ENCODE data around the gene FBXW11. TPM values are rescaled to one million over a fixed set of nuclear protein-coding genes. Genes with fewer than 3 reads are reported as not detected.
"Not testable (repeated sequence)": the region's sequence is repeated elsewhere in the genome, so short reads cannot be mapped to it uniquely, and the experiment has no call there.

The FBXW11 gene
- total and polyA plus RNA-seq, 10 of the 15 experiments (the other 5 are each of a cell fraction or from before 2014, with no cell fraction given), result 4.3 to 61.5 (median 40.0) TPM

DNA sequence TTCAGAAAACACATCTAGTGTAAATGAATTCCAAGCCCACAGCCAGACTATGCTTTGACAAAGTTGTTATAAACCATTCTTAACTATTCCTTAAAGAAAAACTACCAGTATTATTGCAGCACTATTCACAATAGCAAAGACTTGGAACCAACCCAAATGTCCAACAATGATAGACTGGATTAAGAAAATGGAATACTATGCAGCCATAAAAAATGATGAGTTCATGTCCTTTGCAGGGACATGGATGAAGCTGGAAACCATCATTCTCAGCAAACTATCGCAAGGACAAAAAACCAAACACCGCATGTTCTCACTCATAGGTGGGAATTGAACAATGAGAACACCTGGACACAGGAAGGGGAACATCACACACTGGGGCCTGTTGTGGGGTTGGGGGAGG, 120.4 kb downstream of the FBXW11 start:
- H3K9ac ChIP-seq (ENCODE audit: control insufficient read depth, insufficient read depth, low read length); H3K9me3 ChIP-seq (replicated peaks; ENCODE audit: control insufficient read depth, insufficient read depth, low read length); H3K27me3 ChIP-seq (replicated peaks in 1 of 2; ENCODE audit: control insufficient read depth in 2 of 2, insufficient read depth in 2 of 2, low read length in 1 of 2); H3K27ac ChIP-seq (ENCODE audit: control insufficient read depth, insufficient read depth); H3K4me1 ChIP-seq (ENCODE audit: control insufficient read depth, insufficient read depth, low read length); SMC1A ChIA-PET (ENCODE audit: uncharacterized antibody, unreplicated experiment); H4K20me1 ChIP-seq (ENCODE audit: control insufficient read depth, insufficient read depth); intact Hi-C loops (cut with micrococcal nuclease; ENCODE audit: unreplicated experiment); H2AFZ ChIP-seq (ENCODE audit: control insufficient read depth, low read depth, low read length); ATAC-seq; H3K4me3 ChIP-seq; RAD21 ChIA-PET (ENCODE audit: unreplicated experiment); CTCF ChIA-PET; BruUV-seq (replicated peaks); DNase-seq (ENCODE audit: low read depth, low spot score); in situ Hi-C loops (cut with MboI); H3K4me2 ChIP-seq (ENCODE audit: control insufficient read depth, insufficient read depth); POLR2A ChIA-PET; H3K79me2 ChIP-seq (ENCODE audit: control insufficient read depth, insufficient read depth, low read length): not testable (repeated sequence)
- peaks cover 0 to 20% of the 10 kb centered on the region in 2 experiments; a peak in 2 of 4 replicates for H3K36me3 ChIP-seq (ENCODE audit: control insufficient read depth in 2 of 2, insufficient read depth in 2 of 2, low read length in 1 of 2)
- 100% methylated on average over 1 of the region's 2 CpGs for WGBS (ENCODE audit: insufficient coverage, insufficient replicate concordance, low lambda C conversion rate, missing lambda C conversion rate)
- peak; percentile 95 for FAIRE-seq

DNA sequence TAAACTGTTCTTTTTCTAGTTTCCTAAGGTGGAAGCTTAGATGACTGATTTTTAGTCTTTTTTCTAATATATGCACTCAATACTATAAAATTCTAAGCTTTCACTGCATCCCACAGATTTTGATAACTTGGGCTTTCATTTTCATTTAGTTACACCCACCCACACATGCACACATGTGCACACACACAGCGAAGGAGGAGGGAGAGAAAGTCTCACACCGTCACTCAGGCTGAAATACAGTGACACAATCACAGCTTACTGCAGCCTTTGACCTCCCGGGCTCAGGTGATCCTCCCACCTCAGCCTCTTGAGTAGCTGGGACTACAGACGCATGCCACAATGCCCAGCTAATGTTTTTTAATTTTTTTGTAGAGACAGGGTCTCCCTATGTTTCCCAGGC, 124.3 kb downstream of the FBXW11 start:
- ATAC-seq (no peak), FAIRE-seq (no peak), DNase-seq (ENCODE audit: low read depth, low spot score) (no peak)
- intact Hi-C loops (cut with micrococcal nuclease; ENCODE audit: unreplicated experiment), result no loop called here
- Histone ChIP-seq H3K4me3 (no peak overlapping the region), H3K27me3 (replicated peaks in 1 of 2; ENCODE audit: control insufficient read depth in 2 of 2, insufficient read depth in 2 of 2, low read length in 1 of 2) (no peaks in the 10 kb centered on the region), H3K27ac (ENCODE audit: control insufficient read depth, insufficient read depth) (no peak overlapping the region), H3K9me3 (replicated peaks; ENCODE audit: control insufficient read depth, insufficient read depth, low read length) (no peaks in the 10 kb centered on the region), H3K79me2 (ENCODE audit: control insufficient read depth, insufficient read depth, low read length) (no peaks in the 10 kb centered on the region), H2AFZ (ENCODE audit: control insufficient read depth, low read depth, low read length) (no peak overlapping the region), H4K20me1 (ENCODE audit: control insufficient read depth, insufficient read depth) (no peaks in the 10 kb centered on the region), H3K9ac (ENCODE audit: control insufficient read depth, insufficient read depth, low read length) (no peak overlapping the region), H3K4me1 (ENCODE audit: control insufficient read depth, insufficient read depth, low read length) (no peaks in the 10 kb centered on the region), H3K4me2 (ENCODE audit: control insufficient read depth, insufficient read depth) (no peak overlapping the region), H3K36me3 (ENCODE audit: control insufficient read depth in 2 of 2, insufficient read depth in 2 of 2, low read length in 1 of 2) (peaks cover 0 to 13% of the 10 kb centered on the region in 2 experiments; a peak in 3 of 4 replicates)
- BruUV-seq (replicated peaks), result no TSS peak
- whole genome bisulfite sequencing (ENCODE audit: insufficient coverage, insufficient replicate concordance, low lambda C conversion rate, missing lambda C conversion rate), result 100% methylated on average over 4 of the region's 4 CpGs
- in situ Hi-C loops (cut with MboI), result no loop called here
- ChIA-PET SMC1A (ENCODE audit: uncharacterized antibody, unreplicated experiment) (interaction anchor here (1.0 to 1.8 kb wide), 3 partner anchors 9 to 46 kb away, joined by 3 to 4 read pairs (median 3); no protein-coding TSS in a partner anchor), RAD21 (ENCODE audit: unreplicated experiment) (no interaction called here), POLR2A (no interaction called here), CTCF (interaction anchor here (0.6 to 1.9 kb wide), 5 partner anchors 10 to 1343 kb away, joined by 3 to 5 read pairs (median 4); partner anchors contain the start of gene FGF18)
- no peak for TF ChIP-seq PAX8 (IDR thresholded peaks at IDR 0.05)
- no peak for TF ChIP-seq KLF5 (IDR thresholded peaks at IDR 0.05; ENCODE audit: partially characterized antibody)
- TF ChIP-seq TCF7 (IDR thresholded peaks at IDR 0.05; ENCODE audit: borderline replicate concordance), result no peak
- no peak for TF ChIP-seq ETV6 (conservative IDR thresholded peaks at IDR 0.05 in 1 of 2, IDR thresholded peaks at IDR 0.05 in 1 of 2; ENCODE audit: borderline replicate concordance in 1 of 2, low read depth in 1 of 2)
- TF ChIP-seq, protein P1, sequence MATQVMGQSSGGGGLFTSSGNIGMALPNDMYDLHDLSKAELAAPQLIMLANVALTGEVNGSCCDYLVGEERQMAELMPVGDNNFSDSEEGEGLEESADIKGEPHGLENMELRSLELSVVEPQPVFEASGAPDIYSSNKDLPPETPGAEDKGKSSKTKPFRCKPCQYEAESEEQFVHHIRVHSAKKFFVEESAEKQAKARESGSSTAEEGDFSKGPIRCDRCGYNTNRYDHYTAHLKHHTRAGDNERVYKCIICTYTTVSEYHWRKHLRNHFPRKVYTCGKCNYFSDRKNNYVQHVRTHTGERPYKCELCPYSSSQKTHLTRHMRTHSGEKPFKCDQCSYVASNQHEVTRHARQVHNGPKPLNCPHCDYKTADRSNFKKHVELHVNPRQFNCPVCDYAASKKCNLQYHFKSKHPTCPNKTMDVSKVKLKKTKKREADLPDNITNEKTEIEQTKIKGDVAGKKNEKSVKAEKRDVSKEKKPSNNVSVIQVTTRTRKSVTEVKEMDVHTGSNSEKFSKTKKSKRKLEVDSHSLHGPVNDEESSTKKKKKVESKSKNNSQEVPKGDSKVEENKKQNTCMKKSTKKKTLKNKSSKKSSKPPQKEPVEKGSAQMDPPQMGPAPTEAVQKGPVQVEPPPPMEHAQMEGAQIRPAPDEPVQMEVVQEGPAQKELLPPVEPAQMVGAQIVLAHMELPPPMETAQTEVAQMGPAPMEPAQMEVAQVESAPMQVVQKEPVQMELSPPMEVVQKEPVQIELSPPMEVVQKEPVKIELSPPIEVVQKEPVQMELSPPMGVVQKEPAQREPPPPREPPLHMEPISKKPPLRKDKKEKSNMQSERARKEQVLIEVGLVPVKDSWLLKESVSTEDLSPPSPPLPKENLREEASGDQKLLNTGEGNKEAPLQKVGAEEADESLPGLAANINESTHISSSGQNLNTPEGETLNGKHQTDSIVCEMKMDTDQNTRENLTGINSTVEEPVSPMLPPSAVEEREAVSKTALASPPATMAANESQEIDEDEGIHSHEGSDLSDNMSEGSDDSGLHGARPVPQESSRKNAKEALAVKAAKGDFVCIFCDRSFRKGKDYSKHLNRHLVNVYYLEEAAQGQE (IDR thresholded peaks at IDR 0.05; ENCODE audit: low read depth, low read length), result no peak
- TF ChIP-seq FOXK2 (IDR thresholded peaks at IDR 0.05), result no peak
- no peak for TF ChIP-seq POLR2AphosphoS5 (IDR thresholded peaks at IDR 0.05; ENCODE audit: low read length)
- no peak for TF ChIP-seq JUNB (IDR thresholded peaks at IDR 0.05)
- TF ChIP-seq MTA3 (IDR thresholded peaks at IDR 0.05; ENCODE audit: borderline replicate concordance, low read length), result no peak
- TF ChIP-seq, protein P2, sequence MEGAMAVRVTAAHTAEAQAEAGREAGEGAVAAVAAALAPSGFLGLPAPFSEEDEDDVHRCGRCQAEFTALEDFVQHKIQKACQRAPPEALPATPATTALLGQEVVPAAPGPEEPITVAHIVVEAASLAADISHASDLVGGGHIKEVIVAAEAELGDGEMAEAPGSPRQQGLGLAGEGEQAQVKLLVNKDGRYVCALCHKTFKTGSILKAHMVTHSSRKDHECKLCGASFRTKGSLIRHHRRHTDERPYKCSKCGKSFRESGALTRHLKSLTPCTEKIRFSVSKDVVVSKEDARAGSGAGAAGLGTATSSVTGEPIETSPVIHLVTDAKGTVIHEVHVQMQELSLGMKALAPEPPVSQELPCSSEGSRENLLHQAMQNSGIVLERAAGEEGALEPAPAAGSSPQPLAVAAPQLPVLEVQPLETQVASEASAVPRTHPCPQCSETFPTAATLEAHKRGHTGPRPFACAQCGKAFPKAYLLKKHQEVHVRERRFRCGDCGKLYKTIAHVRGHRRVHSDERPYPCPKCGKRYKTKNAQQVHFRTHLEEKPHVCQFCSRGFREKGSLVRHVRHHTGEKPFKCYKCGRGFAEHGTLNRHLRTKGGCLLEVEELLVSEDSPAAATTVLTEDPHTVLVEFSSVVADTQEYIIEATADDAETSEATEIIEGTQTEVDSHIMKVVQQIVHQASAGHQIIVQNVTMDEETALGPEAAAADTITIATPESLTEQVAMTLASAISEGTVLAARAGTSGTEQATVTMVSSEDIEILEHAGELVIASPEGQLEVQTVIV (IDR thresholded peaks at IDR 0.05; ENCODE audit: borderline replicate concordance, partially characterized antibody), result no peak
